HepG2 (cell line): ENCODE results near the gene CD68. TPM values are rescaled to one million over a fixed set of nuclear protein-coding genes. Genes with fewer than 3 reads are reported as not detected.

Experiments
- CBX5 ChIP-seq: sonication (generic); formaldehyde crosslinking; IDR thresholded peaks from 2 replicates; pipeline ENCODE4 v1.4.0; 2020; ENCODE audit warnings: missing genetic modification reagents, borderline replicate concordance
- GRHL1 ChIP-seq: sonication (generic); formaldehyde crosslinking; conservative IDR thresholded peaks from 2 replicates; pipeline ENCODE4 v1.8.0; 2022; ENCODE audit warnings: missing genetic modification reagents
- IKZF5 ChIP-seq: IDR thresholded peaks from 2 replicates; pipeline ENCODE4 v1.6.1; 2018; ENCODE audit warnings: missing genetic modification reagents, mild to moderate bottlenecking, missing compliant biosample characterization
- KAT8 ChIP-seq: IDR thresholded peaks from 2 replicates; pipeline ENCODE4 v1.6.1; 2016; ENCODE audit warnings: missing genetic modification reagents, missing compliant biosample characterization
- MYNN ChIP-seq: sonication (generic); formaldehyde crosslinking; IDR thresholded peaks from 2 replicates; pipeline ENCODE4 v1.4.0; 2020; ENCODE audit warnings: mild to moderate bottlenecking, low read depth, missing genetic modification reagents
- POLR2AphosphoS5 ChIP-seq: IDR thresholded peaks from 2 replicates; pipeline ENCODE4 v1.6.1; 2012; ENCODE audit warnings: low read depth, low read length
- SALL1 ChIP-seq: sonication (generic); formaldehyde crosslinking; IDR thresholded peaks from 2 replicates; pipeline ENCODE4 v1.8.0; 2022; ENCODE audit warnings: mild to moderate bottlenecking, missing genetic modification reagents
- SOX13 ChIP-seq, 3 experiments: fragments of 450-650 bp in 1 of 3; sonication (generic) in 1 of 3; formaldehyde crosslinking in 1 of 3; IDR thresholded peaks in 2 of 3; conservative IDR thresholded peaks in 1 of 3; 2 replicates each; pipeline versions ENCODE4 v1.5.0 to v1.6.1; 2016 to 2020; ENCODE audit warnings: antibody characterized with exemption in 1 of 3, mild to moderate bottlenecking in 1 of 3, missing compliant biosample characterization in 1 of 3, missing genetic modification reagents in 1 of 3, moderate library complexity in 1 of 3
- TAF1 ChIP-seq: sonication (generic); formaldehyde crosslinking; IDR thresholded peaks from 2 replicates; pipeline ENCODE4 v1.4.0; 2020; ENCODE audit warnings: missing genetic modification reagents
- TEAD3 ChIP-seq: optimal IDR thresholded peaks from 2 replicates; pipeline ENCODE3; 2016; ENCODE audit warnings: borderline replicate concordance
- TFDP1 ChIP-seq: IDR thresholded peaks from 2 replicates; pipeline ENCODE4 v1.6.1; 2016; ENCODE audit warnings: missing compliant biosample characterization, missing genetic modification reagents, borderline replicate concordance
- UBTF ChIP-seq: sonication (generic); formaldehyde crosslinking; IDR thresholded peaks from 2 replicates; pipeline ENCODE4 v1.4.0; 2020; ENCODE audit warnings: mild to moderate bottlenecking, missing genetic modification reagents
- XRCC5 ChIP-seq: fragments of 200-400 bp; formaldehyde crosslinking; optimal IDR thresholded peaks from 2 replicates; pipeline ENCODE3; 2017; ENCODE audit warnings: mild to moderate bottlenecking, low read length
- ZBTB7B ChIP-seq: sonication (generic); formaldehyde crosslinking; IDR thresholded peaks from 2 replicates; pipeline ENCODE4 v1.4.0; 2020; ENCODE audit warnings: missing genetic modification reagents
- ZGPAT ChIP-seq: IDR thresholded peaks from 2 replicates; pipeline ENCODE4 v1.6.1; 2016; ENCODE audit warnings: mild to moderate bottlenecking
- ZNF207 ChIP-seq: fragments of 450-650 bp; IDR thresholded peaks from 2 replicates; pipeline ENCODE4 v1.6.1; 2016; ENCODE audit warnings: antibody characterized with exemption, borderline replicate concordance
- ZNF644 ChIP-seq: IDR thresholded peaks from 2 replicates; pipeline ENCODE4 v1.6.1; 2016; ENCODE audit warnings: low read depth
- polyA plus RNA-seq, 8 experiments: library from polyadenylated mRNA; depleted of rRNA in 3 of 8; stranded (reverse) in 7 of 8; unstranded in 1 of 8; fragments of >200 nt; fragmentation: Illumina TruSeq in 4 of 8; extraction: Trizol in 4 of 8; gene quantifications; 2 replicates each; pipeline versions ENCODE4 v1.2.1 to v1.2.3, GENCODE V29; 2011 to 2016; ENCODE audit warnings: low read depth in 4 of 8, missing spikeins in 1 of 8, mixed read lengths in 1 of 8; ENCODE audit not compliant: insufficient read depth in 1 of 8
- total RNA-seq, 5 experiments: library from RNA; depleted of rRNA; stranded (reverse); fragments of >200 nt; fragmentation: Illumina TruSeq; extraction: Trizol; gene quantifications; 2 replicates each; pipeline ENCODE4 v1.2.3, GENCODE V29; 2016; ENCODE audit warnings: low read depth in 1 of 5

Gene CD68
- total and polyA plus RNA-seq, 2 of the 13 experiments (the other 11 are each of a cell fraction or from before 2014, with no cell fraction given), result 10.3 to 104 TPM

GRCh38 chr17:7551396-7551795 is 28.0 kb upstream of the CD68 start (continued):
- TF ChIP-seq MYNN (CRISPR knock-in tag) (no peak), ZGPAT (CRISPR knock-in tag) (0 out of 2 replicates have a peak, but pooled peaks have one; percentile 29), POLR2AphosphoS5 (0 out of 2 replicates have a peak, but pooled peaks have one; percentile 37), IKZF5 (CRISPR knock-in tag) (0 out of 2 replicates have a peak, but pooled peaks have one; percentile 32), ZNF207 (no peak), XRCC5 (peak; percentile 44), TAF1 (CRISPR knock-in tag) (peak; percentile 29; the same call in 1 of the 2 replicates), CBX5 (CRISPR knock-in tag) (no peak; the same call in 1 of the 2 replicates), KAT8 (CRISPR knock-in tag) (peak; percentile 44; the same call in 1 of the 2 replicates), UBTF (CRISPR knock-in tag) (0 out of 2 replicates have a peak, but pooled peaks have one; percentile 34), GRHL1 (CRISPR knock-in tag) (no peak), SOX13 (IDR thresholded peaks at IDR 0.05) (no peak), SOX13 (CRISPR knock-in tag; conservative IDR thresholded peaks at IDR 0.05 in 1 of 2, IDR thresholded peaks at IDR 0.05 in 1 of 2) (no peak), TFDP1 (CRISPR knock-in tag) (peak; percentile 59; the same call in 1 of the 2 replicates), SALL1 (peak; percentile 63; the same call in 1 of the 2 replicates), ZBTB7B (CRISPR knock-in tag) (peak; percentile 57; the same call in 1 of the 2 replicates), ZNF644 (peak; percentile 20; the same call in 1 of the 2 replicates), TEAD3 (CRISPR knock-in tag) (peak; percentile 91)
- TF ChIP-seq, all 625 proteins: peak for 57
